Retina (tissue), 1 donor: ENCODE measurements around the gene SYCE1L.
"Not testable (repeated sequence)": the region's sequence is repeated elsewhere in the genome, so short reads cannot be mapped to it uniquely, and the experiment has no call there.

Experiments used
- DNase-seq: peaks from one replicate; pipeline ENCODE4 v3.0.0-alpha.2; 2016

The SYCE1L gene

GRCh38 chr16:77199211-77199610, at the start of gene SYCE1L:
SYCE1L (plus strand) TSS chr16:77199408; CDS start chr16:77199452, 44 bp downstream.
- DNase-seq = no peak

- DNase-seq = no peak
These were observed 41.7 kb upstream of the SYCE1L start for GRCh38 chr16:77157346-77158058.

- no peak for DNase-seq
These were observed 40.9 kb upstream of the SYCE1L start for GRCh38 chr16:77158293-77158692.

- DNase-seq = no peak
These were observed 34.2 kb upstream of the SYCE1L start for GRCh38 chr16:77165006-77165405.

- DNase-seq = not testable (repeated sequence)
These were observed 33.5 kb upstream of the SYCE1L start for GRCh38 chr16:77165536-77166236.

GRCh38 chr16:77166726-77167125, 32.5 kb upstream of the SYCE1L start:
- DNase-seq = no peak

GRCh38 chr16:77168901-77169300, 30.3 kb upstream of the SYCE1L start:
- no peak for DNase-seq

- DNase-seq = peak; percentile 51
These were observed 29.5 kb upstream of the SYCE1L start for GRCh38 chr16:77169650-77170236.

- DNase-seq = no peak
These were observed 28.4 kb upstream of the SYCE1L start for GRCh38 chr16:77170805-77171204.

- DNase-seq = peak; percentile 62
These were observed 27.2 kb upstream of the SYCE1L start for GRCh38 chr16:77171745-77172635.

GRCh38 chr16:77172951-77173350, 26.3 kb upstream of the SYCE1L start:
- no peak for DNase-seq

GRCh38 chr16:77183137-77183536, 16.1 kb upstream of the SYCE1L start:
- no peak for DNase-seq

GRCh38 chr16:77186298-77186697, 12.9 kb upstream of the SYCE1L start:
- not testable (repeated sequence) for DNase-seq

- no peak for DNase-seq
These were observed 9.1 kb upstream of the SYCE1L start for GRCh38 chr16:77190190-77190477.

- peak; percentile 98 for DNase-seq
These were observed 8.5 kb upstream of the SYCE1L start, which contains the start of gene MON1B for GRCh38 chr16:77190478-77191258. MON1B (plus strand) TSS chr16:77191190; CDS start chr16:77191486, 296 bp downstream.

- DNase-seq = no peak
These were observed 7.8 kb upstream of the SYCE1L start for GRCh38 chr16:77191259-77191969.

- no peak for DNase-seq
These were observed 5.8 kb upstream of the SYCE1L start for GRCh38 chr16:77193377-77193776.

GRCh38 chr16:77194295-77195231, 4.6 kb upstream of the SYCE1L start:
- DNase-seq = no peak

- no peak for DNase-seq
These were observed 3.8 kb upstream of the SYCE1L start for GRCh38 chr16:77195411-77195810.

GRCh38 chr16:77197747-77198146, 1.5 kb upstream of the SYCE1L start:
- DNase-seq = no peak
